ENCODE measurements around the gene DLGAP1. TPM values are rescaled to one million over a fixed set of nuclear protein-coding genes. Genes with fewer than 3 reads are reported as not detected.

Gene DLGAP1
- total and polyA plus RNA-seq, 2 of the 8 experiments (the other 6 are each of a cell fraction or from before 2014, with no cell fraction given), result 11.8 to 16.9 TPM

GRCh38 chr18:3832025-3832638 lies 623.0 kb downstream of the DLGAP1 start (continued):
- TF ChIP-seq TAF1 (IDR thresholded peaks at IDR 0.05; ENCODE audit: low read depth, low read length) (no peak), JUND (IDR thresholded peaks at IDR 0.05; ENCODE audit: low read length) (no peak), CTCF (IDR thresholded peaks at IDR 0.05; ENCODE audit: control extremely low read depth in 1 of 3, insufficient read depth in 1 of 3, low read depth in 1 of 3, low read length in 3 of 3) (no peak), RNF2 (IDR thresholded peaks at IDR 0.05; ENCODE audit: borderline replicate concordance, low read depth, low read length, missing control alignments, poor library complexity, severe bottlenecking) (no peak), KDM1A (IDR thresholded peaks at IDR 0.05; ENCODE audit: borderline replicate concordance, low read length) (no peak), TBP (IDR thresholded peaks at IDR 0.05; ENCODE audit: low read depth, low read length) (no peak)
